Measurements from ENCODE around the gene HIF3A. TPM values are rescaled to one million over a fixed set of nuclear protein-coding genes. Genes with fewer than 3 reads are reported as not detected.
"Not testable (repeated sequence)": the region's sequence is repeated elsewhere in the genome, so short reads cannot be mapped to it uniquely, and the experiment has no call there.

Gene HIF3A
- total RNA-seq, 1 donor from 2014 or later: 81.4 TPM

- DNase-seq (no peak), ATAC-seq (no peak)
- intact Hi-C loops (cut with micrococcal nuclease): no loop called here
Observed at GRCh38 chr19:46317339-46317738, 20.5 kb downstream of the HIF3A start.

- intact Hi-C loops (cut with micrococcal nuclease): no loop called here
- no peak for ATAC-seq
- no peak for DNase-seq
Observed at GRCh38 chr19:46319613-46320012, 22.8 kb downstream of the HIF3A start.

- no peak for ATAC-seq
- intact Hi-C loops (cut with micrococcal nuclease): no loop called here
- DNase-seq: no peak
Observed at GRCh38 chr19:46320559-46320958, 23.7 kb downstream of the HIF3A start.

GRCh38 chr19:46321653-46322052 lies 24.8 kb downstream of the HIF3A start:
- ATAC-seq: peak; percentile 5
- intact Hi-C loops (cut with micrococcal nuclease): no loop called here

GRCh38 chr19:46323227-46323626 lies 26.4 kb downstream of the HIF3A start:
- intact Hi-C loops (cut with micrococcal nuclease); ATAC-seq; DNase-seq: not testable (repeated sequence)

More at GRCh38 chr19:46321653-46322052, 24.8 kb downstream of the HIF3A start:
- no peak for DNase-seq

- intact Hi-C loops (cut with micrococcal nuclease): no loop called here
- DNase-seq (no peak), ATAC-seq (no peak)
Observed at GRCh38 chr19:46324277-46324676, 27.4 kb downstream of the HIF3A start.

GRCh38 chr19:46326608-46327007 lies 29.8 kb downstream of the HIF3A start:
- no peak for DNase-seq
- ATAC-seq: no peak
- intact Hi-C loops (cut with micrococcal nuclease): no loop called here

- ATAC-seq (no peak), DNase-seq (no peak)
- intact Hi-C loops (cut with micrococcal nuclease): no loop called here
Observed at GRCh38 chr19:46328079-46328478, 31.2 kb downstream of the HIF3A start.

- intact Hi-C loops (cut with micrococcal nuclease): no loop called here
- no peak for DNase-seq
- no peak for ATAC-seq
Observed at GRCh38 chr19:46330319-46330918, 33.6 kb downstream of the HIF3A start.

- intact Hi-C loops (cut with micrococcal nuclease): no loop called here
Observed at GRCh38 chr19:46337487-46337886, 40.6 kb downstream of the HIF3A start.

GRCh38 chr19:46339446-46339845 lies 42.6 kb downstream of the HIF3A start:
- DNase-seq (no peak), ATAC-seq (no peak)
- intact Hi-C loops (cut with micrococcal nuclease): no loop called here

More at GRCh38 chr19:46337487-46337886, 40.6 kb downstream of the HIF3A start:
- no peak for ATAC-seq
- DNase-seq: no peak

GRCh38 chr19:46340051-46340659 lies 43.3 kb downstream of the HIF3A start:
- ATAC-seq (no peak), DNase-seq (no peak)
- intact Hi-C loops (cut with micrococcal nuclease): no loop called here

- no peak for DNase-seq
- ATAC-seq: no peak
- intact Hi-C loops (cut with micrococcal nuclease): no loop called here
Observed at GRCh38 chr19:46341937-46342336, 45.1 kb downstream of the HIF3A start.

GRCh38 chr19:46344363-46344762 lies 47.5 kb downstream of the HIF3A start:
- ATAC-seq (no peak), DNase-seq (no peak)
- intact Hi-C loops (cut with micrococcal nuclease): no loop called here

GRCh38 chr19:46345157-46345556 lies 48.3 kb downstream of the HIF3A start:
- intact Hi-C loops (cut with micrococcal nuclease): no loop called here
- DNase-seq: no peak
- ATAC-seq: no peak

- peak; percentile 96 for DNase-seq
- peak; percentile 83 for ATAC-seq
- intact Hi-C loops (cut with micrococcal nuclease): no loop called here
Observed at GRCh38 chr19:46346821-46347571, 50.2 kb downstream of the HIF3A start, which contains the start of gene PPP5C. Gene PPP5C (plus strand): TSS chr19:46347087. CDS start chr19:46347097, 10 bp downstream.

GRCh38 chr19:46347572-46347883 lies 50.7 kb downstream of the HIF3A start:
- no peak for ATAC-seq
- intact Hi-C loops (cut with micrococcal nuclease): no loop called here
- DNase-seq: no peak

- ATAC-seq (no peak), DNase-seq (no peak)
- intact Hi-C loops (cut with micrococcal nuclease): no loop called here
Observed at GRCh38 chr19:46347985-46348384, 51.1 kb downstream of the HIF3A start.

GRCh38 chr19:46349311-46349993 lies 52.6 kb downstream of the HIF3A start:
- intact Hi-C loops (cut with micrococcal nuclease): no loop called here
- ATAC-seq (peak; percentile 0), DNase-seq (no peak)

Data from left ventricle myocardium superior (tissue), 1 donor.